Measurements from ENCODE around the gene ZNF202.

DNA sequence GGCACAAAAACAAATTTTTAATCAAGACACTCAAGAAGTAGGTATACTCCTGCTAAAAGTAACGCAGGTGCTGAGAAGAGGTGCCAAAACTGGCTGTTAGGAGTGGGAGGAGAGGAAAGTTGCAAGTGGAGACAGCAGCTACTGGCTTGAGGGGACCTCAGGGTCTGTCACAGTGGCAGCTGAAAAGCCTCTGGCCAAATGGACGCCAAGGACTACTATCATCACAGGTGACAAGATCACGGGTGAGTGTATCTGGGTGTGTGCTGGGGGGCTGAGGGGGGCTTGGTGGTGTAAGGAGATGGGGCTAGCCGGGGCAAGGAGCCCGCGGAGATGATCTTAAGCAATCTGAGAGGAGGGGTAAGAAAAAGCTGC lies 687 bp downstream of the ZNF202 start:
- TF ChIP-seq MAFK (IDR thresholded peaks at IDR 0.05; ENCODE audit: partially characterized antibody) = no peak
- TF ChIP-seq, protein P1, sequence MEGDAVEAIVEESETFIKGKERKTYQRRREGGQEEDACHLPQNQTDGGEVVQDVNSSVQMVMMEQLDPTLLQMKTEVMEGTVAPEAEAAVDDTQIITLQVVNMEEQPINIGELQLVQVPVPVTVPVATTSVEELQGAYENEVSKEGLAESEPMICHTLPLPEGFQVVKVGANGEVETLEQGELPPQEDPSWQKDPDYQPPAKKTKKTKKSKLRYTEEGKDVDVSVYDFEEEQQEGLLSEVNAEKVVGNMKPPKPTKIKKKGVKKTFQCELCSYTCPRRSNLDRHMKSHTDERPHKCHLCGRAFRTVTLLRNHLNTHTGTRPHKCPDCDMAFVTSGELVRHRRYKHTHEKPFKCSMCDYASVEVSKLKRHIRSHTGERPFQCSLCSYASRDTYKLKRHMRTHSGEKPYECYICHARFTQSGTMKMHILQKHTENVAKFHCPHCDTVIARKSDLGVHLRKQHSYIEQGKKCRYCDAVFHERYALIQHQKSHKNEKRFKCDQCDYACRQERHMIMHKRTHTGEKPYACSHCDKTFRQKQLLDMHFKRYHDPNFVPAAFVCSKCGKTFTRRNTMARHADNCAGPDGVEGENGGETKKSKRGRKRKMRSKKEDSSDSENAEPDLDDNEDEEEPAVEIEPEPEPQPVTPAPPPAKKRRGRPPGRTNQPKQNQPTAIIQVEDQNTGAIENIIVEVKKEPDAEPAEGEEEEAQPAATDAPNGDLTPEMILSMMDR (IDR thresholded peaks at IDR 0.05) = no peak
- no peak for TF ChIP-seq POLR2A (IDR thresholded peaks at IDR 0.05; ENCODE audit: low read length)
- TF ChIP-seq SMC3 (IDR thresholded peaks at IDR 0.05) = no peak
- TF ChIP-seq MYC (IDR thresholded peaks at IDR 0.05; ENCODE audit: borderline replicate concordance, low read length) = no peak

Data from A549 (cell line).